GM19193 (cell line): ENCODE data around the gene SHB.

ENCODE experiments used
- POLR2A ChIP-seq: IDR thresholded peaks from 4 replicates; pipeline ENCODE4 v1.6.1; 2011; ENCODE audit not compliant: insufficient read depth, insufficient read length; ENCODE audit errors: extremely low read depth

SHB gene

DNA sequence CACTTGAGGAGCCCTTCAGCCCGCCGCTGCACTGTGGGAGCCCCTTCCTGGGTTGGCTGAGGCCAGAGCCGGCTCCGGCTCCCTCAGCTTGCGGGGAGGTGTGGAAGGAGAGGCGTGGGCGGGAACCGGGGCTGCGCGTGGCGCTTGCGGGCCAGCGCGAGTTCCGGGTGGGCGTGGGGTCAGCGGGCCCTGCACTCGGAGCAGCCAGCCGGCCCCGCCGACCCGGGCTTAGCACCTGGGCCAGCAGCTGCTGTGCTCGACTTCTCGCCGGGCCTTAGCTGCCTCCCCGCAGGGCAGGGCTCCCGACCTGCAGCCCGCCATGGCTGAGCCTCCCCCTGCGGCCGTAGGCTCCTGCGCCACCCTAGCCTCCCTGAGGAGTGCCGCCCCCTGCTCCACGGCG lies 6.2 kb upstream of the SHB start:
- TF ChIP-seq POLR2A: no peak

DNA sequence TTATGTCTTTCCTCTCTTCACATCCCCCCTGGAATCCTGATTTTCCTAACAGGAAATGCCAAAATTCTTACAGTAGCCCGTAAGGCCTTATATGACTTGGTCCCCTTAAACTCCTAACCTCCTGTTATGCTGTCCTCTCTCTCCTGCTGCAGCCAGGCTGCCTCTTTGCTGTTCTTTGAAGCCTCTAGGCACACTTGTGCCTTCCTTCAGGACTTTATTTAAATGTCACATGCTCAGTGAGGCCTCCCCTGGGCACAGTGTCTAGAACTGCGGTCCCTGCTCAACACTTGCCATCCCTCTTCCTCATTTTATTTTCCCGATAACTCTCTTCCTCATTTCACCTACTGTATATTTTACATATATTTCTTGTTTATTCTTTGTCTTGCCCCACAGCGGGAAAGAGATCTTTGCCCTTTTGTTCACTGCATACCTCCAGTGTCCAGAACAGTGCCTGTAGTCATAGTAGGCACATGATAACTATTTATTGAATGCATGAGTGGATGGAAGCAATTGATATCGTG lies 5.5 kb upstream of the SHB start:
- TF ChIP-seq POLR2A: no peak

DNA sequence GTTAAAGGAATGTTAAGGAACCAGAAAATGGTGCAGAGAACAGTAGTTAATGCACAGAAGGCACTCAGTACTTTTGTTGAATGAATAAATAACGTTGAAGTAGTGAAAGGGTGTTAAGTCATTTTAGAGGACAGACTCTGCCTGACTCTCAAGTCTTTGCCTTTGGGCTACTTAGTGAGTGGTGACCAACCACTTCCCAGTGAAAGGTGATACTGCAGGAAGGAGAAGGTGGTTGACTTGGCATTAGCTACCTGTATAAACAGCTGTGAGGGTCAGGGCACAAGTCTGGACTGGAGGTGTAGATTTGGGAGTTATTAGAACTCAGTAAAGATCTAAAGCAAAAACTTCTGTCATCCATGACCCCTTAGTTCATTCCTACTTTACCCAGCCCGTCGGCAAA lies 4.9 kb upstream of the SHB start:
- no peak for TF ChIP-seq POLR2A

DNA sequence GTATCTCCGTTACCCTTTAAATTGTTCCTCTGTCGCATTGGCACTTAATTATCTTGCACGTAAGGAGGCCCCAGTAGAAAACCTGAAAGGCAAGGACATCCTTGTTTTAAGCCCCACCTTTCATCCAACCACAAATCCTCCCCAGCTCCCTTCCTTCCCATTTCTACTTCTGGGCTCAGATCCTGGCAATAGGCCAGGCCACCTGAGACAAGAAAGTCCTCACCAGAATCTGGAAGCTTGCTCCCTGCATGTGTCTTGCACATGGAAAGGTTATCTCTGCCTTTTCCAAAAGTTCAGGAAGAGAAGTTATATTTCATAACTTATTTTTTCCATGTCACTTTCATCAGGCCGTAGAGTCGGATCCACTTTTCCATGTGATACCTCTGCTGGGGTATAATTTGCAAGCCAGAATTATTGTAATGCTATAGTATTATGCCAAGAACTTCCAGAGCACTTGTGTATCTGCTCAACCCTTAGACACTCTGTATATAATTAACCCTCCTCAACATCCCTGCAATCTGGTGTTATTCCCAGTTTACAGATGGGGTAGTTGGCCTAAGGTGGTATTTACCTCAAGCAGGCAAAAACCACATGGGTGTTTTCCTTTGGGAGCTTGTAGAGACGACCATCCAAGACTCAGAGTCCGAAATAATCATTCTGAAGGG lies 2.6 kb upstream of the SHB start:
- no peak for TF ChIP-seq POLR2A

DNA sequence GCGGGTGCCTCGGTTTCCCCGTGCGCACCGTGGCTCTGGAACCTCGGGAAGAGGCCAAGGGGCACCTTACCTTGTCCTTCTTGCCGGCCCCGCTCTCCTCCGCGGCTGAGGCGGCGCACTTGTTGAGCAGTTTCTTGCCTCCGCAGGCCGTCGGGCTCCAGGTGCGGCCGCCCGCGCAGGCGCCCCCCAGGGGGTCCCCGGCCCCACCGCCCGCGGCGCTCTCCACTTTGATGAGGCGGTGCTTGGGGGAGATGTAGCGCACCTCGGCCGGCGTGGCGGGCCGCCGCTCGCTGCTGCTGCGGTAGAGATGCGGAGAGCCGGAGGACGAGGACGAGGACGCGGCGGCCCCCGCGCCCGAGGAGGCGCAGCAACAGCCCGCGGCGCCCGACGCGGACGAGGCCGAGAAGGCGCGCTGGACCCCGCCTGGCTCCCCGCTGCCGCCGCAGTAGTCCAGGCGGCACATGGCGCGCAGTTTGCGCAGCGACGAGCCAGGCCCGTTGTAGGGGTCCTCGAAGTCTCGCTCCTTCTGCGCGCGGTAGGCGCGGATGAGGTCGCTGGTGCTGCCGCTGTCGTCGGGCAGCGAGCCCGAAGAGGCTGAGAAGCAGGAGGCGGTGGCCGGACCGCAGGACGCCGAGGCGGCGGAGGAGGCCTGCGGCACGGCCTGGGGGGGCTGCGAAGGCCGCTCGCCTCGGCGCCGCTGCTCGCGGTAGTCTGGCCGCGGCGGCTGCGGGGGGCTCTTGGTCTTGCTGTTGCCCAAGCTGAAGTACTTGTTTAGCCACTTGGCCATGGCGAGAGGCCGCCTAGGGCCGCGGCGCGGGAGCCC lies 957 bp downstream of the SHB start:
- no peak for TF ChIP-seq POLR2A

DNA sequence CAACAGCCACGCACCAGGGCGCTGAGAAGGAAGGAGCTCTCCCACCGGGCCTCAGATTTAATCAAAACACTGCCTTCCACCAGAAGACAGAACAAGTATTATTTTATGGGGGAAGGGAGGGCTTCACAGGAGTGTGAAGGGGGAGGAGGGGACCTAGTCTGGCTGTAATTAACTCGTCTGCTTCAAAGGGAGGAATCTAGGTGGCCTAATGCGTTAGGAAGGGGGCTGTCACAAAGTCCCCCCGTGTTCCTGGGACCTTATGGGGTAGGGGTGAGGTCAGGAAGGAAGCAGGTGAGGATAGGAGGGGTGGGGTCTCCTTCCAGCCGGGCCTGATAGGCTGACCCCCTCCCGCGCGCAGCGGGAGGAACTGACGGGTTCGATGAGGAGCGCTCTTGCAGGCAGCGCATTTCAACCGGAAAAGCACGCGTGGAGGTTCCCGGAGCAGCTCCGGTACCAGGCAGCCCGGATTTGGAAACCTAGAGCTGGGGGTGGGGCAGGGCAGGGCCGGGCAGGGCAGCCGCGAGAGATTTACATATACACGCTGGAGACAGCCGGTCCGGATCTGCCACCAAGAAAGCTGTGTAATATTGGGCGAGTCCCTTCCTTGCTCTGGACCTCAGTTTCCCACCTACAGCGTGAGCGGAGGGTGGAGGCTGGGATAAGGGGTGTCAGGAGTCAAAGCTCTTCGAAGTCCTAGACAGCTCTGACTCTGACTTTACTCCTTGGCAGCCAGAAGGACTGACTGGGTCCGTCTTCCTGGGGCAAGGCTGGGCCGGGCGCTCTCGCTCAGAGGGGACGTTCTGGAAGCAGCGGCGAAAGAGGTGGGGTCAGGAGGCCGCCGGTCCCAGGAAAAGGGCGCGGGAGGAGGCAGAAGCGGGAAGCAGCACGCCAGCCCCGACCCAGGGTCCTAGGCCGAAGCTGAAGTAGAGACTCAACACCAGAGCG lies 1.8 kb downstream of the SHB start:
- TF ChIP-seq POLR2A: no peak

DNA sequence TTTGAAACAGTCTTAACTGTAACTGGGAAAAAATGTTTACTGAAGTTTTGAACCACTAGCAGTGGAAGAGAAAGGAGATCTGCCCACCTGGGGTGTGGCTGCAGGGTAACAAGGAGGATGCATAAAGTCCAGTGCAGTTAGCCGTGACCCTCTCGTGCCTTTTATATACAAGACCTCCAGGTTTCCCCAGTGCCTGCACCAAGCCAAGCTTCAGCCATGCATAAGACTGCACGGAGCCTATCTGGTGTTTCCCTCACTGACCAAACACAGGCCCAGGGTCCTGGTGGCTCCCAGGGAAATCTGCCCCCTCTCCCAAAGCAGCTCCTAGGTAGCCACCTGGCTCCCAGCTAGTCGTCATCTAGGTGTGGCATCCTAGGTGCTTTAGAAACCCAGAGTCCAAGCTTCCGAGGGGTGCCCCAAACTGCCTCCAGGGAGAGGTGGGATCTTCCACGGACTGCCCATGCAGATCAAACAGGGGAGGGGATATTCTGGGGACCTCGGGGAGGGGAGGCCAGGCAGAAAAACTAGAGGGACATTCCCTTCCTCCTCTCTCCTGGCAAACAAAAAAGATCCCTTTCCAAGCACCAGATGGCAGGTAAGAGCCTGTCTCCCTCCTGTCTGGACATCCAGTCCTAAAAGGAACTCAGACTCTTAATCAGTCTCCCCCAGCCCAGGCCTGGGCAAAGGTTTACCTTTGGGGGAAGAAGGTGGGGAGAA lies 2.7 kb downstream of the SHB start:
- no peak for TF ChIP-seq POLR2A

DNA sequence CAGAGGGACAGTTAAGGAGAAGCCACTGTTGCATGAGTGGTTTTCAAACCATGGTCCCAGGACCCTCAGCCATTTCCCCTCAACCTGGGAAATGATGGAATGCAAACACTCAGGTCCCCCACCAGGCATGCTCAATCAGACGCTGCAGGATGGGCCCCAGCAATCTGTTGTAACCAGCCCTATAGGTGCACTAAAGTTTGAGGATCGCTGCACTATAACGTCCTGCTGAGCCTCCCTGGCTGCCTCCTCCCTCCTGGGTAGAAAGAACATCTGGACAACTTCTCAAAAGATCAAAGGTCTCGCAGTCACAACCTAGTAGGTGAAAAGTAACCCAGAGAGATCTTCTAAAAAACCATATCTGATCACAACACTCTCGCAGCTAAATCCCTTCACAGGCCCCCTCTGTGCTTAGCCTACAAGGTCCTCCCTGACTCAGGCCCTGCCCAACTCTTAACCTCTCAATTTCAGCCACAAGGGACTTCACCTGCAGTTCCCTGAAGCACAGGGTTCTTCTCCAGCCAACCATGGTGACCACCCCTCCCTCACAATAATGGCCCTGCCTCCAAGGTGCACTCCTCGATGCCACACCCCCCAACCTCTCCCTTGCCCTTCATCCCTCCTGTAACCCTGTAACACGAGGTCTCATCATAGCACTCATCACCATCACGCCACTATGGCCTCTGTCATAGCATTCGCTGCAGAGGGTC lies 3.5 kb downstream of the SHB start:
- TF ChIP-seq POLR2A: no peak

DNA sequence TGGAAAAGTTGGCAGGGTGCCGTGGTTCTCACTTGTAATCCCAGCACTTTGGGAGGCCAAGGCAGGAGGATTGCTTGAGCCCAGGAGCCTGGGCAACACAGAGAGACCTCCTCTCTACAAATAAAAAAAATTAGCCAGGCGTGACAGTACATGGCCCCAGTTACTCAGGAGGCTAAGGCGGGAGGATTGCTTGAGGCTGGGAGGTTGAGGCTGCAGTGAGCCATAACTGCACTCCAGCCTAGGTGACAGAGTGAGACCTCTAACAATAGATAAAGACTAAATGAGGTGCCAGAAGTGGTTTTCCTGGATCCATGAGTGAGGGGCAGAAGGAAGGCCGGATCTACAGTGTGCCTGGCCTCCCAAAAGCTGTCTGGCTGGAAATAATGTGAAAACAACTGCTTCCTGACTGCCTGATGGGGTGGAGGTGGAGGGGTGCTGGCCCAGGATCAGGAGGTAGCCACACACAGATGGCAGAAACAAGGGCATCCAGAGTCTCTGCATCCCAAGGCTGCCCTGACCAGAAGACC lies 4.1 kb downstream of the SHB start:
- TF ChIP-seq POLR2A: no peak

DNA sequence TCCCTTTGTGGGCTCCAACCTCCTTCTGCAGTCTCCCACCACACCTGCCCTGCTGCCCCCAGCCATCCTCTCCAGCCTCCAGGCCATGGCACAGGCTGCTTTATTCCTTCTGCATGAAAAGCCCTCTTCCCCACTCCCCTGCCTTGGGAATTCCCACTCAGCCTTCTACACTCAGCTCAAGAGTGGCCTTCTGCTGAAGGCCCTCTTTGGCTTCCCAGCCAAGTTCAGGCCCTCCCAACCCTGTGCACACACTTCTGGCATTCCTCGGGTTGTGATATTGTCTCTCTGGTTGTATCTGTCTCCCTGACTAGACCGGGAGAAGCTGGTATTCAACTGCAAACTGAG lies 5.7 kb downstream of the SHB start:
- TF ChIP-seq POLR2A: no peak

DNA sequence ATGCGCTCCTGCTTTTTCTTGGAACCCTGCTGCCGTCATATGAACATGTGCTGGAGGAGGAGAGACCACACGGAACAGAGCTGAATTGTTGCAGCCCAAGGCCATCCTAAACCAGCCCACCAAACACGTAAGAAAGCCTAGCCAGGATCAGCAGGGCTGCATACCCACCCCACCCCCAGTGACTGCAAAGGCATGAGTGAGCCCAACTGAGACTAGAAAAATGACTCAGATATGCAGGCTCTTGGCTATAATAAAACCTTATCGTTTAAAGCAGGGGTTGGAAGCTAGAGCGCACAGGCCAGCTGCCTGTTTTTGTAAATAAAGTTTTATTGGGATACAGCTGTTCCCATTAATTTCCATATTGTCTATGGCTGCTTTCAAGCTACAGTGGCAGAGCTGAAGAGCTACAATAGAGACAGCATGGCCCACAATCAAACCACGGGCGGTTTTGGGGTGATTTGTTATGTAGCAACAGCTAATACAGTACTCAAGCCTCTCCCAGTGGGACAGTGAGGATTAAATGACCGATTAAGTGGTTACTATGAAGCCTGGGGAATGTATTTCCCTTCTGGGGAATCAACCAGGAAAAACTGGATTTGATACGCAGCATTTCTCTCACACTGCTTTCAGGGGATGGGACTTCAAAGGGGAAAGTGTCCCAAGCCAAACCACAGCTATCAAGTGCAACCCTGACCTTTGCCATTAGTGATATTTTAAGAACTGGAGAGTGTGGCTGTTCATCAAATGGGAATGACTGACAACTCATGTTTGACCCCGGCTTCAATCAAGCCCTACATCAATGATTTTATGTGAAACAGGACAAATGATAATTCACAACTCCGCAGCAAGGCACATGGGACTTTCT lies 6.3 kb downstream of the SHB start:
- TF ChIP-seq POLR2A: no peak

DNA sequence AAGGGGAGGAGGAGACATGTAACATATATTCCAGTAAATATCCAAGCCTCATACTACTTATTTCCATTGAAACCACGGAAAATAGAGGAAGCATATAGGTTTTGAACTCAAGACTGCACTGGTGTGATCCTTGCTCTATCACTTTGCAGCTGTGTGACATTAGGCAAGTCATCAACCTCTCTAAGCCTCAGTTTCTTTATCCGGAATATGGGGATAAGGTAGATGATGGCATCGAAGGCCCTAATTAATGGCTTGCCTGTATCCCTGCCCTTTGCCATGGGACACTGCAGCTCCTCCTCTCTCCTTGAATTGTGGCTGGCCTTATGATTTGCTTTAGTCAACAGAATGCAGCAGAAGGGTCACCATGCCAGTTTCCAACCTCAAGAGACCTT lies 6.9 kb downstream of the SHB start:
- no peak for TF ChIP-seq POLR2A
